Left ventricle myocardium inferior (tissue), 1 donor: ENCODE data around the gene FRMD3. TPM values are rescaled to one million over a fixed set of nuclear protein-coding genes. Genes with fewer than 3 reads are reported as not detected.

Experiments used
- DNase-seq: peaks from one replicate; pipeline ENCODE4 v3.0.0-alpha.2; 2020
- H3K27ac ChIP-seq: fragments of 200-600 bp; replicated peaks from 2 replicates; pipeline ENCODE4 v1.8.0; 2021
- H3K27me3 ChIP-seq: fragments of 200-600 bp; 2 replicates; pipeline ENCODE4 v1.8.0; 2021; ENCODE audit warnings: low read depth
- H3K36me3 ChIP-seq: fragments of 200-600 bp; 2 replicates; pipeline ENCODE4 v1.8.0; 2021
- H3K4me1 ChIP-seq: fragments of 200-600 bp; 2 replicates; pipeline ENCODE4 v1.8.0; 2021
- H3K4me3 ChIP-seq: fragments of 200-600 bp; 2 replicates; pipeline ENCODE4 v1.8.0; 2021; ENCODE audit warnings: mild to moderate bottlenecking, moderate library complexity
- H3K9me3 ChIP-seq: fragments of 200-600 bp; replicated peaks from 2 replicates; pipeline ENCODE4 v1.8.0; 2021
- intact Hi-C: fragments of 100-400 bp; cut with micrococcal nuclease; formaldehyde crosslinking; loops from one replicate; pipeline ENCODE4 v1.11.0; 2022
- total RNA-seq: library from RNA; stranded (reverse); fragmentation: NEBNext Ultra II Directional; extraction: Animal tissue kit (Norgen Biotek cat#: 25700); gene quantifications from one replicate; pipeline ENCODE4 v1.2.1, GENCODE V29; 2021
- TF ChIP-seq, protein P1 (sequence below): fragments of 200-600 bp; IDR thresholded peaks from 2 replicates; pipeline ENCODE4 v1.8.0; 2021; ENCODE audit warnings: antibody characterized with exemption, mild to moderate bottlenecking, borderline replicate concordance
- donor health status: DM: no; HTN: yes; CAD: no; lungs with severe emphysema.

FRMD3 gene
- total RNA-seq, 1 donor from 2014 or later = 131 TPM

DNA sequence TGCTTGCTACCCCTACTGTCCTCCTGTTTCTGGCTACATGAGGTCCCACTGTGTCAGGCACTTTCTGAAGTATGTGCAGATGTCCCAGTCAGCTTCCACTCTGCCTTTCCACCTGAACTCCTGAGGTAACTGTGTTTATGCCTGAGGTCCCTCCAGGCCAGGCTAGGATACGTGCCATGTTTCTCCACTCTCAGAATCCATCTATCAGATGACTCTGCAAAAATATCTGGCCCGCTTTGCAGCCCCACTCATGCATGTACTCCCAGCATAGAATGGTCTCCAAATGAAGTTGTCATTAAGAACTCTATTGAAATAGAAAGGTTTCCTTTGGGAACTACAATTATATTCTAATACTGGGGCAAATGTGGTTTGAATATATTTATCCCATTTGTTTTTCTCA lies 243.4 kb downstream of the FRMD3 start:
- H3K9me3 ChIP-seq = no peaks in the 10 kb centered on the region
- no peaks in the 10 kb centered on the region for H3K27me3 ChIP-seq
- no peak overlapping the region for H3K4me3 ChIP-seq
- intact Hi-C loops = no loop called here
- peaks cover 40% of the 10 kb centered on the region for H3K36me3 ChIP-seq
- TF ChIP-seq, protein P1, sequence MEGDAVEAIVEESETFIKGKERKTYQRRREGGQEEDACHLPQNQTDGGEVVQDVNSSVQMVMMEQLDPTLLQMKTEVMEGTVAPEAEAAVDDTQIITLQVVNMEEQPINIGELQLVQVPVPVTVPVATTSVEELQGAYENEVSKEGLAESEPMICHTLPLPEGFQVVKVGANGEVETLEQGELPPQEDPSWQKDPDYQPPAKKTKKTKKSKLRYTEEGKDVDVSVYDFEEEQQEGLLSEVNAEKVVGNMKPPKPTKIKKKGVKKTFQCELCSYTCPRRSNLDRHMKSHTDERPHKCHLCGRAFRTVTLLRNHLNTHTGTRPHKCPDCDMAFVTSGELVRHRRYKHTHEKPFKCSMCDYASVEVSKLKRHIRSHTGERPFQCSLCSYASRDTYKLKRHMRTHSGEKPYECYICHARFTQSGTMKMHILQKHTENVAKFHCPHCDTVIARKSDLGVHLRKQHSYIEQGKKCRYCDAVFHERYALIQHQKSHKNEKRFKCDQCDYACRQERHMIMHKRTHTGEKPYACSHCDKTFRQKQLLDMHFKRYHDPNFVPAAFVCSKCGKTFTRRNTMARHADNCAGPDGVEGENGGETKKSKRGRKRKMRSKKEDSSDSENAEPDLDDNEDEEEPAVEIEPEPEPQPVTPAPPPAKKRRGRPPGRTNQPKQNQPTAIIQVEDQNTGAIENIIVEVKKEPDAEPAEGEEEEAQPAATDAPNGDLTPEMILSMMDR = no peak
- H3K27ac ChIP-seq = no peak overlapping the region
- H3K4me1 ChIP-seq = peaks cover 6% of the 10 kb centered on the region
- no peak for DNase-seq

DNA sequence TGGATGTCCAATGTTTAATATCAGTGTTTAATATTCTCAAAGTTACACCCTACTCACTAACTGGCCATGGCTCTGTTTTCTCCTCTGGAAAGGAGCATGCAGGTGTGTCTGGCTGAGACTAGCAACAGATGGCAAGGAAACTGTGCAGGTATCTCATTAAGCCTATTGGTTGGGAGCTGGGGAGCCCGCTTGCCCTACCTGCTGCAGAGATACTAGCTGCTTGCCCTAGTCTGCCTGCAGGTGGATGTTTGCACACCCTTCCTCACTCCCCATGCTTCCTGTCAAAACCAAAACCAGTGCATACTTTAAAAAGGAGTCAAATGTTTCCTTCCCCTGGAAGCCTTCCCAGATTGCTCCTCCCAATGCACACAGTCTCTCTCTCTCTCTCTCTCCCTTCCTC lies 247.0 kb downstream of the FRMD3 start:
- Histone ChIP-seq H3K4me1 (no peaks in the 10 kb centered on the region), H3K36me3 (peaks cover 42% of the 10 kb centered on the region), H3K4me3 (no peak overlapping the region), H3K9me3 (no peaks in the 10 kb centered on the region), H3K27ac (no peak overlapping the region), H3K27me3 (no peaks in the 10 kb centered on the region)
- intact Hi-C loops = no loop called here
- no peak for DNase-seq
- TF ChIP-seq, protein P1 = no peak

DNA sequence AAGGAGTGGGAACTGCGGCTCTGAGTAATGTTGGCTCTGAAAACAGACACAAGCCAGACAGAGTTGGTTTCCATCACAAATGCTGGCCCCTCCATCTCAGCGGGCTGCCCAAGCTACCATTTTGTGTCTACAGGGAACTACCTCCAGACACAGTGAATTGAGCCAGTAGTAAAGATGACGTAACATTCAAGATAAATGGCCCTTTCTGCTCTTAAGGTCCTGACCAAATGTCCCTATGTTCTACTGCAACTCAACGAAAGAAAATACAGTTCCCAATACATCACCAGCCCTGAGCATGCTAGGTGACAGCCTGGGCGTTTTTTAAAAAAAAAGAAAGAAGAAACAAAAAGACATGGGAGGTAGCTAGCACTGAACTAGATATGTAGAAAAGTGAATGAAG lies 247.5 kb downstream of the FRMD3 start:
- Histone ChIP-seq H3K27me3 (no peaks in the 10 kb centered on the region), H3K4me3 (no peak overlapping the region), H3K36me3 (peaks cover 40% of the 10 kb centered on the region), H3K9me3 (no peaks in the 10 kb centered on the region), H3K4me1 (no peaks in the 10 kb centered on the region), H3K27ac (no peak overlapping the region)
- DNase-seq = no peak
- intact Hi-C loops = no loop called here
- TF ChIP-seq, protein P1 = no peak

DNA sequence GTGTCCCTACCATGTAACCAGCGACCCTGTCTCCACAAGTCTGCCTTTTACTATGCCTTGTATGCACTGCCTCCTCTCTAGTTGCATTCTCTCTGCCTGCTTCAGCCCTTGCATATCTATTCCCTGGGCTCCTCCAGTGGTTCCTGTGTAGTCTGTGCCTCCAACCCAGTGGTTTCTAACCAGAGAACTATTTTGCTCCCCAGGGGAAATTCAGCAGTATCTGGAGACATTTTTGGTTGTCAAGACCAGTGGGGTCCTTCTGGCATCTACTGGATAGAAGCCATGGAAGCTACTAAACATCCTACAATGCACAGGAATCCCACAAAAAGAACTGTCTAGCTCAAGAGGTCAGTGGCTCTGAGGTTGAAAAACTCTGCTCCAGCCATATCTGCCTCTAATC lies 251.2 kb downstream of the FRMD3 start:
- Histone ChIP-seq H3K4me3 (no peak overlapping the region), H3K27me3 (no peaks in the 10 kb centered on the region), H3K9me3 (no peaks in the 10 kb centered on the region), H3K4me1 (peaks cover 7% of the 10 kb centered on the region), H3K36me3 (peaks cover 33% of the 10 kb centered on the region), H3K27ac (no peak overlapping the region)
- no peak for DNase-seq
- intact Hi-C loops = no loop called here
- TF ChIP-seq, protein P1 = no peak

DNA sequence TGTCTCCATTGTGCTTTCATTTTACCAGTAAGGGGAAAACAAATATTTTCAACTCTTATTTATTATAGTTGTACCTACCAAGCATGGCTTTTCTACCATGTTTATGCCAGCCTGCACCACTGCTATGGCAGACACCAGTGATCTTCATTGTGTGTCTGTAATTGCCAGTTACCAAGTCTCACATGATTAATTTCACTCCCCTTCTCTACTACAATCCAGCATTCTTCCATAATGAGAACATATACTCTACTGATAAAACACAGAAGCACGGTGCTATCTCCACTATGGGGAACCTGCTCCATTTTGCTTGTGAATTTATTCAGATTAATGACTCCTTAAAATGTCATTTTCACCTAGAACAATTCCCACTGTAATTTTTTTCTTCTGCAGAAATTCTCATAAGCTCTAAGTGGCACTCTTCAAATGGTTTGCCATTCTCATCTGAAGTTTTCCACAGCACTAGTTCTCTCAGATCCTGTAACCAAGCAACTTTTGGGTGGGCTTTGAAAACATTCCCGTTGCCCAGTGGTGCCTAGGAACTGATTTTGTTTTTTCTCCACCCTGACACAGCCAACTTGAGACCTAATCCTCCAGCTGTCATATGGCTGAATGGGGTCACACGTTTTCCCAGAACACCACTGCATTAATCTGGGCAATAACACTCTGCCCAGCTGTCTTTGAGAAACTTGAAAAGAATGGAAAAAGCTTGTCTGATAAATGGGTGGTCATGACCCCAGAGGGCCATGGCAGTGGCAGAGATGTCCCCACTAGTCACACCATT lies 252.6 kb downstream of the FRMD3 start:
- TF ChIP-seq, protein P1 = no peak
- Histone ChIP-seq H3K4me3 (no peak overlapping the region), H3K4me1 (peaks cover 21% of the 10 kb centered on the region), H3K9me3 (no peaks in the 10 kb centered on the region), H3K36me3 (peaks cover 33% of the 10 kb centered on the region), H3K27ac (no peak overlapping the region), H3K27me3 (no peaks in the 10 kb centered on the region)
- no peak for DNase-seq
- intact Hi-C loops = no loop called here
